GM21528 (cell line): ENCODE measurements around the gene KATNAL2.
A peak's percentile ranks its signal among the peaks of the same experiment; 100 is the strongest.

Source experiments
- ATAC-seq: cut with Tn5 transposase; IDR thresholded peaks from one replicate; pipeline ENCODE4 v1.9.1; 2021; ENCODE audit warnings: mild to moderate bottlenecking, moderate library complexity; ENCODE audit not compliant: unreplicated experiment, low FRiP score

The KATNAL2 gene

DNA sequence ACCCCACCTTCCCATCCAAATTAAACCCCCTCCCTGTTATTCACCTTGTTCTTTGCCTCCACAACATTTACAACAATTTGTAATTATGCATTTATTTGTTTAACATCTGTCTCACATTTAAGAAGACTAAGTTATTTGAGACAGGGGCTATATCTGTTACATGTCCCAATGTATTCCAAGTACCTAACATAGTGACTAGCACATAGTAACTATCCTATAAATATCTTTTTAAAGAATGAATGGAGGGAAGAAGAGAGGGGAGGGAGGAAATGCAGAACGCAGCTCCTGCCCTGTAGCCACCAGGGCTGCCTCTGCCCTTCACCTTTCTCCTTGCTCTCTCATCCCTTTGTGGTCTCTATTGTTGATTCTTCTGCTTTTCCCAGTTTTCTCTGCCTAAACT lies 192.3 kb downstream of the KATNAL2 start:
- ATAC-seq = no peak

DNA sequence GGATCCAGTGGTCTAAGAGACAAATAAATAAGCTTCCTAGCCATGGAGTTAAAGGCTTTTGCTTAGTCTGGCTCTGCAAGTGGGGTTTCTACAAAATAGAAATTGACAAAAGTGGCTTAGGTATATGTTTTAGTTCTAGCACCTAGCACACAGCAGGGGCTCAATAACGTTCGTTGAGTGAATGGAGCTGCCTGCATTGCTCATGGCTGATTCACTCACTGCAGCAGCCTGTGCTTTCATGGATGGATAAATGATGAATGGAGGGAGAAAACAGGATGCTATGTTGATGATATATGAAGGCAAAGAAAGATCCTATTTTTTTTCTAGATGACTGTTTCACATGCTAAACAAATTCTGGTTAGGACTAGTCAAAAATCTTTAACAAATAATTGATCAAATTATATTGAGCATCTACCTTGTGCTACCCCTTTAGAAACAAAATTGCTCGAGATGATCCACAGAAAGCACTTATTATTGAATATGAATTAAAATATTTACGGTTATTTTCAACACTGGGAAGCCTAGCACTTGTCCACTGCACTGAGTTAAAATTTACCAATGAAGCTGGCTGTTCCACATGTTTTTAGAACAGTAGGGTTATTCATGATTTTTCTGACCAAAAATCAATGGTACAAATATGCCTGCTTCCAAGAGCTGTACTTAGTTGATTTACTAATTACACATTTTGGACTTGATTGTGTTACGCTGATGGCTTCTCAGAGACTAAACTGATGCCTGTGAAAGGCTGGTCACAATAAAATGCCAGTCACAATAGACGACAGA lies 193.3 kb downstream of the KATNAL2 start:
- ATAC-seq = no peak

DNA sequence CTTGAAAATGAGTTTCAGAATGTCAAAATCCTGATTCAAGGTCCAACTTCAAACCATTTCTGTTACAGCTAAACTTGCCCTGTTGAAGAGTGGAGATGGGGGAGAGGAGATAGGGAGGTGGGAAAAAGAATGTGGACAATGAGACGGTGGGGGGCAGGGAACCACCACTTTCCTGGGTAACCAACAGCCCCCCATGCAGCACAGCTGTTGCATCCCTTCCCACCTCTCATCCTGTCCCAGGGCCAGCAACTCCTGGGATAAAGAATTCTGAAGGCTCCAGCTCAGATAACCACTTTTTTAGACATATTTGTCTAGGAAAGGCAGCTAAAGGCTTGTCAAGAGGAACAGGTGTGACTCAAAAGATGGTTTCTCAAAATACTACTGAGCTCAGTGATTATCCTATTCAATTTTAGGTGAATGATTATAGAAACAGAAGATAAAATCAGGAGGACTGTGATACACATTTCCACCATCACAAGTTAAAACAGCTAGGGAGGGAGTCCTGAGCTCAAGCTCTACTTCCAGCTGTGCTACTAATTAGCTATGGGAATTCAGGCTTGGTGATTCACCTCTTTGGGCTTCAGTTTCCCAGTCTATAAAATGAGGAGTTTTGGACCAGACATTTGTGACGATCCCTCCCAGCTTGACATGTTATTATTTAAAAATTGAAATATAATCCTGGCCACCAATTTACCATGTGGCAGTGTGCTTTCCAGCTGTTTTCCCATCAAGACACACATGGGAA lies 196.6 kb downstream of the KATNAL2 start:
- ATAC-seq = no peak

DNA sequence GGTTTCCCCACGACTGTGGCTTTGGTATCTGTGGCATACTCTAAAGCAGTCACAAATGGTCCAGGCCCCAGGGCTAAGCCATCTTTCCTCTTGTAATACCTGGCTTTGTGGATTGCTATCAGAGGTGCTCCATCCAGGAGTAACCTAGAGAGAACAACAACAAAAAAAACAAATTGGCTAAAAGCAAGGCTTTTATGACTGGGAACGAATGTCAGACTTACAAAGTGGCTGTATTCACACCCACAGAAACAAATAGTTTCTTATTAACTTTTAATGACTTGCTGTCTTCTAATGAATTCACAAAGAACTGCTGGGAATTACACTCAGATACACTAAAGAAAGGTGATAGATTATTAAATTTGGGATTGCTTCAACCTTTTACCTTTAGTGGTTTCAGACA lies 197.8 kb downstream of the KATNAL2 start:
- no peak for ATAC-seq

DNA sequence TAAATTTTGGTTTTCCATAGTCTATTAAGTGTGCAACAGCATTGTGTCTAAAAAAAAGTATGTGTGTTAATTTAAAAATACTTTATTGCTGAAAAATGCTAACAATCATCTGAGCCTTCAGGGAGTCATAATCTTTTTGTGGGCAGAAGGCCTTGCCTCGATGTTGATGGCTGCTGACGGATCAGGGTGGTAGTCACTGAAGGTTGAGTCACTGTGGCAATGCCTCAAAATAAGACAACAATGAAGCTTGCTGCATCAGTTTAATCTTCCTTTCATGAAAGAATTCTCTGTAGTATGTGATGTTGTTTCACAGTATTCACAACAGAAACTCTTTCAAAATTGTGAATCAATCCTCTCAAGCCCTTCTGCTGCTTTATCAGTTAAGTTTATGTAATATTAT lies 201.6 kb downstream of the KATNAL2 start:
- no peak for ATAC-seq

DNA sequence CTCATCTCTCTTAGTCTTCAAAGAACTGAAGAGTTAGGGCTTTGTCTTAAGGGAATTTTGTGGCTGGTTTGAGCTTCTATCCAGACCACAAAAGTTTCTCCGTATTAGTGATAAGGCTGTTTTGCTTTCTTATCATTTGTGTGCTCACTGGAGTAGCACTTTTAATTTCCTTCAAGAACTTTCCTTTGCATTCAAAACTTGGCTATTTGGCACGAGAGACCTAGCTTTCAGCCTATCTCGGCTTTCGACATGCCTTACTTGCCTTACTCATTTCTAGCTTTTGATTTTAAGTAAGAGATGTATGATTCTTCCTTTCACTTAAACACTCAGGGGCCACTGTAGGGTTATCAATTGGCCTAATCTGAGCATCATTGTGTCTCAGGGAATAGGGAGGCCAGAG lies 203.0 kb downstream of the KATNAL2 start:
- peak; percentile 97 for ATAC-seq

DNA sequence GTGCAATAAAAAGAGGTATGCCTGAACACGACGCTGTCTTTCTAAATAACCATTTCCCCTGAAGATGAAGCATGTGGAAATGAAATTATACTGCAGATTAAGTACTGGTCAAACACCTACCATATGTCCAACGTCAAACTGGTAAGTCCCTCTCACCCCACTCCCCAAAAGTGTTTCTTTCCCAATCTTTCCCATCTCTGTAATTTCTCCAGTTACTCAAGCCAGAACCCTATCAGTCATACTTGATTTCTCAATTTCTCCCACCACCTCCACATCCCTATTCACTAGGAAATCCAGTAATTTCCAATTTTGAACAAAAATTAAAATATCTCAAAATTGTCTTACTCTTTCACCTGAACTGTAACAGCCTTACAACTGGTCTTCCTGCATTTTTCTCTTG lies 203.7 kb downstream of the KATNAL2 start:
- ATAC-seq = no peak

DNA sequence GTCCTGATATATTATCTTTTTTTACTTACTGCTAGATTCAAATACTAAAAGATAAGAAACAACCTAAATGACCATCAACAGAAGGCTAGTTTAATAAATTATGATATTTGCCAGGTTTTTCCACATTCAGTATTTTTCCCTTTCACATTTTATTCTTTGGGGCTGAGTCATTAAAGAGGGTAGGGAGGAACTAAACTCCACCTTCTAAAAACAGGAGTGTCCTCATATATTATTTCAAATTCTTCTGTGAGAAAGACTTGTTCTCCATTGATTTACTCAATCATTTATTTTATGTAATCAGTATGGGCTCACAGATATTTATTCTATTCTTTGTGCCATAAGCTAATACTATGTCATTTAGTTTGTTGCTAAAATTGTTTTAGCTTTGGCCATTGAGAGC lies 223.9 kb downstream of the KATNAL2 start:
- ATAC-seq = no peak

DNA sequence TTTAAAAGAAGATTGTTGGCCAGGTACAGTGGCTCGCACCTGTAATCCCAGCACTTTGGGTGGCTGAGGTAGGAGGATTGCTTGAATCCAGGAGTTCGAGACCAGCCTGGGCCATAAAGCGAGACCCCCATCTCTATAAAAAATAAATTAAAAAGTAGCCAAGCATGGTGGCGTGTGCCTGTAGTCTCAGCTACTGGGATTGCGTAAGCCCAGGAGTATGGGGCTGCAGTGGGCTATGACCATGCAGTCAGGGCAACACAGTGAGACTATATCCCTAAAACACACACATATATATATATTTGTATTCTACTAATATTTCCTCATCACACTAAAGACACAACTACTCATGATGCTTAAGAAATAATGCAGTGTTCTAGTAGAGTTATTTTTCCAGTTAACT lies 225.8 kb downstream of the KATNAL2 start:
- ATAC-seq = no peak

DNA sequence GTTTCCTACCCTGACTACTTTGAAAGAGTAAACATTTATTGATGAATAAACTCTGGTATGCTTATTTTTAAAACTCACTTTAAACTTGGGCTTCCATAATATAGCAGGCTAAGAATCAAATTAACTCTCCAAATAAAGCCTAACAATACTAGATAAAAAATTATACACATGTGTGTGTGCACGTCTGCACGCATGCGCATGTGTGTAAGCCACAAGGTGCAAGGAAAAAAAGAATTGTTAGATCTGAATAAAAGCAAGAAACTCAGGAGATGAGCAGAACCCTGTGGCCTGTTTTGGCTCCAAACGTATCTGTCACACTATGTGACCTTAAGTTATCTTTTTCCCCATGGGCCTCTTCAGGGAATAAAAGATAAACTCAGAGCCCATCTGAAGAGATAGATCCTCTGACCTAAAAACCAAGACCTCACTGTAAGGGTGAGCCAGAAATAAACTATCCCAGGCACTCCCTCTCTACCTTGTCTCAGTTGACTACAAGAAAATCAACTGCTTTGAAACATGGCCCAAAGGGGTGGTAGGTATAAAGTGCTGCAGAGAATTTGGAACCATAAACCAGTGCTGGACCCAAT lies 226.6 kb downstream of the KATNAL2 start:
- no peak for ATAC-seq

DNA sequence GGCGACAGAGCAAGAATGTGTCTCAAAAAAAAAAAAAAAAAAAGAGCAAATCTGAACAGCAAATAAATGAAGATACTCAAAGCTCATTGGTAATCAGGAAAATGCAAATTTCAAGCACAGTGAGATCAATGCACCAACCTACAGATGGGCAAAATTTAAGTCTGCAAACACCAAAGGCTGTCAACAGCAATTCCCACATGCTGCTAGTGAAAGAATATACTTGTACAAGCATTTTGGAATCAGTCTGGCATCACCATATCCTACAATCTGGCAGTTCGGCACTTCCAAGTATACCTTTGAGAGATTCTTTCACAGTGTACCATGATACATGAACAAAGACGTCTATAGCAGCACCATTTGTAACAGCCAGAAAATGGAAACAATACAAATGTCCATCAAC lies 228.8 kb downstream of the KATNAL2 start:
- ATAC-seq = no peak

DNA sequence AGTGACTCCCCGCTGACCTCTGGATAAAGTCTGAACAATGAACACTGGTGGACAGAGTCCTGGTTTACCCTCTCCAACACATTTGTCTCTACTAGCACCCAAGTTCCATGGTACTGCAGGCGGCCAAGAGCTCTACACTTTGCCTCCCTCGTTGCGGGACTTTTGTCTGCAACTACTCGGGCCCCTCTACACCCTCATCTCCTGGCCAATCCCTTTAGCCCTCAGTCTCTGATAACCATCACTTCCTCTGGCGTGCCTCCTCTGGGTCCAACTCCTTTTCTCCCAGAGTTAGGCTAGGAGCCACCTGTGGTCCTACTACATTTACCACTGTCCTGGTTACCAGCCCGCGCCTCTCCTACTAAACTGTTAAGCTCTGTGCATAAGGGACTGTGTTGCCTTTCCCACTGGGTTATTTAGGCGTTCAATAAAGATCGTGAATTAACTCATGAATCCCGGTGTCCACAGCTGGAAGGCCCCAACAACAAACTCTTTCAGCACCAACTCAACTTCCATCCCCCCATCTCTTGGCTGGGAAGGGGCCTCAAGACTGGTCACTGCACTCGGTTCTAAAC lies 232.1 kb downstream of the KATNAL2 start:
- peak; percentile 7 for ATAC-seq

DNA sequence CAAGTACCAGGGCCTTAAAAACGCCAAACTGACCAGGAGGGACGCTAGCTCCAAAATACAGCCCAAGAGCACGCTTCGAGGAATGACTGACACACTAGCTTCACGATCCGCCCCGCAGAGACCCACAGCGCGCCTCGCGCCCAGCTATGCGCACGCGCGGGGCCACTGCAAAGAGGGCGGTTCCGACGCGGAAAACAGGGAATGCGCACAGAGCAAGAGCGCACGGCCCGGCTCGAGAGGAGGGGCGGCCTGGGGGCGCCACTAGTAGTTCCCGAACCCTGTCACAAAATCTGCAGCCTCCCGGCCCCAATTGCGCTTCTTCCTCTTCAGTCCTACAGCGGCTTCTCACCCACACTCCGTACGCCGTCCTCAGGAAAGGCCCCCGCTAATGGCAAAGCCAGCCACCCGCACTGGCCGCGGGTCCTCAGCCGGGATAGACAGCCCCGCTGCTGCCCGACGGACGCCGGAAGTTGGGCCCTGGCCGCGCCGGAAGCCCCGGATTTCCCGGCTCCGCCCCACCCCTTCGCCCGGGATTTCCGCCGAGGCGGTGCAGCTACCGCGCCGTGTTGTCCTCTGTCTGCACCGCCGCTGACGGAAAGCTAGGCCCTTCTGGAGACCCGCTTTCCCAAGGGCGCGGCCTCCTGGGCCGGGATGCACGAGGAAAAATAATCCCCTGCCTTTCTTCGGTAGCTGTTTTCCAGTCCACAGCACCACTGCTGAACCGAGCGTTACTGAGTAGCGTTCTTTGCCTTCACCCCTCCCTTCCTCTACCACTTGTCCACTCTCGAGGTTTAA lies 232.8 kb downstream of the KATNAL2 start, which contains the start of gene HDHD2:
Gene HDHD2, minus strand, starts transcription at position 472 of the 795 bp plus-strand sequence. CDS start 14,061 bp downstream, outside the sequence.
- peak; percentile 92 for ATAC-seq

DNA sequence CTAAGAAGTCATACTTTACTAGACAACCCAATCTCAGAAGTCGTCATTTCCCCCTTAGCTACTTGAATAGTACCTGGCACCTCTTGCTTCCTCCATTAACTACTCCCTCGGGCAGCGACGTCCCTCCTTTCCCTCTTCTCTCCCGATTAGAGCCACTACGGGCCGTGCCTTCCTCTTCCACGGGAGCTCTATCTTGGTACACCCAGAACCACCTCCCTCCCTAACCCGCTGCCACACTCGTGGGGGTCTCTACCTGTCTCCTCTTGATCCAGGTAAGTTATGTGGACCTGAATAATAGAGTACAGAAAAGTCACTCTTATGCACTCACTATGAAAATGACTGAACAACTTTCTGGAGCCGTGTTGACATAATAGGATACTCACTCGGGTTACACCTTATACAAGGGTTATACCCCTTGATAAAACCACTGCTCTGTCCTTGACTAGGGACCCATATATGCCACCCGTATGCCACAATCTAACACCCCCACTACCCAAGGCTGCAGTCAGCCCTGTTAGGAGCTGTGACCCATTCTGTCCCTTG lies 233.5 kb downstream of the KATNAL2 start:
- peak; percentile 24 for ATAC-seq

DNA sequence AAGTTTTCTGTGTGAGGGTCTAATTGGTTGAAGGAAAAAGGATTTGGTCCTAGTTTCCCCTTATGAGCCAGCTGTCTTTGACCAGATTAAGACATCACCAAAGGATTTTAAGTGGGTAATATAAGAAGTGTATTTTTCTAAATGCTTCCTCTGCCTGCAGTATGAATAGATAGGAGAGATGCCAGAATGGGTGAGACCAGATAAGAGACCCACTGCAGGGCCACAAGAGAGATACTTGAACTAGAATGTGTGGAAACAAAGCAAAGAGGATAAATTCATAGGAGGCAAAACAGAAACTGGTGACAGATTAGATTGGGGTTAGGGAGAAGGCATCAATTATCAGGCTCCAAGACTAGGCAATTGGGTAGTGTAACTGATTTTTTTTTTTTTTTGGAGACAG lies 234.0 kb downstream of the KATNAL2 start:
- no peak for ATAC-seq
